ENCODE measurements around the gene FOXD1.

The FOXD1 gene

DNA sequence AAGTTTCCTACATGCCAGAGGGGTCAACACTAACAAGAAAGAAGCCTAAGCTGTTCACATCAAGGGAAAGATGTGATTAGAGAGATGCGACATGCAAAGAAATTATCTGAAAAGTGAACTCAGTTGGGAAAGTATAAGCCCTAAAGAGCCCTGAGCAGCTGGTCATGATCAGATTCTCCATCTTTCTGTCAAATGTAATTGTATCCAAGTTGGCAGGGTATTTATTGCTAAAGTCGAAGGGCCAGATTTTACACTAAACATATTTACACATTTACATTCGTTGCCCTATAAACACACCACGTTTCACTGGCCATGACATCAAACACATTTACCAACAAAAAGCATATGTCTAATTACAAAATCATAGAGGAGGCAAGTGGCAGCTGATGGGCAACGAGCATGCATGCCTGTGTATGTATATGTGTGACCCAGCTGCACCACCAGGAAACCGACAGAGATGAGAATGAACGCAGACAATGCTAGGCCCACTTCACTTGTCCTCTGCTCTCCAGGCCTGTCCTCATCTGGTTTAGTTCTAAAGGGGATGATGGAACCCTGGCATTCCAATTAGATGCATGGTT is 6.3 kb downstream of the FOXD1 start:
- DNase-seq (ENCODE audit: low spot score) = no peak
- no peak for TF ChIP-seq CTCF (IDR thresholded peaks at IDR 0.05; ENCODE audit: extremely low read depth, insufficient read depth, missing control alignments)
- in situ Hi-C loops (cut with MboI; ENCODE audit: low pct_unique_long_range_greater_than_20kb, low sequenced_read_pairs, unreplicated experiment) = no loop called here

- no peak for DNase-seq (ENCODE audit: low spot score)
- TF ChIP-seq CTCF (IDR thresholded peaks at IDR 0.05; ENCODE audit: extremely low read depth, insufficient read depth, missing control alignments) = no peak
- in situ Hi-C loops (cut with MboI; ENCODE audit: low pct_unique_long_range_greater_than_20kb, low sequenced_read_pairs, unreplicated experiment) = no loop called here
These were observed 7.2 kb downstream of the FOXD1 start for GRCh38 chr5:73441378-73441777.

DNA sequence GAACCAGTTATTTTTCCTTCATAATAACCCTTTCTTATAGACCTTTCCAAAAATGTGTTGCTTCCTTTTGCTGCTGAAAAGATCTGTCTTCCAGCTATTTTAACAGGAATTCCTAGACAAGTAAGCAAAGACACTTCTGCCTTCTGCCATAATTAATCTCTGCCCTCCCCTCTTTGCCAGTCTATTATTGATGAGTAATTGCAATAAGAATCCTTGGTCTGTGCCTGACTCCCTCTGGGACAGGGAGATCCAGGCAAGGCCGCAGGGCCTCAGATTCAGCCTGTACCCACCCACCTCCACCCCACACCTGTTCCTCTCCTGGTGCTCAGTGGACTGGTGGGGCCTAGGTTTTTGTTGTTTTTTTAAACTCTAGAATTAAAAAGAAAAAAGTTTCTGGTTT is 8.3 kb downstream of the FOXD1 start:
- no peak for TF ChIP-seq CTCF (IDR thresholded peaks at IDR 0.05; ENCODE audit: extremely low read depth, insufficient read depth, missing control alignments)
- in situ Hi-C loops (cut with MboI; ENCODE audit: low pct_unique_long_range_greater_than_20kb, low sequenced_read_pairs, unreplicated experiment) = no loop called here
- DNase-seq (ENCODE audit: low spot score) = no peak

GRCh38 chr5:73438645-73439470 is 9.7 kb downstream of the FOXD1 start:
- in situ Hi-C loops (cut with MboI; ENCODE audit: low pct_unique_long_range_greater_than_20kb, low sequenced_read_pairs, unreplicated experiment) = loop anchor here (10.0 kb wide), 1 partner anchor 134 kb away; no protein-coding TSS in a partner anchor
- no peak for TF ChIP-seq CTCF (IDR thresholded peaks at IDR 0.05; ENCODE audit: extremely low read depth, insufficient read depth, missing control alignments)
- no peak for DNase-seq (ENCODE audit: low spot score)

- in situ Hi-C loops (cut with MboI; ENCODE audit: low pct_unique_long_range_greater_than_20kb, low sequenced_read_pairs, unreplicated experiment) = loop anchor here (10.0 kb wide), 1 partner anchor 133 kb away; no protein-coding TSS in a partner anchor
- no peak for DNase-seq (ENCODE audit: low spot score)
- TF ChIP-seq CTCF (IDR thresholded peaks at IDR 0.05; ENCODE audit: extremely low read depth, insufficient read depth, missing control alignments) = no peak
These were observed 10.6 kb downstream of the FOXD1 start for GRCh38 chr5:73437777-73438644.

DNA sequence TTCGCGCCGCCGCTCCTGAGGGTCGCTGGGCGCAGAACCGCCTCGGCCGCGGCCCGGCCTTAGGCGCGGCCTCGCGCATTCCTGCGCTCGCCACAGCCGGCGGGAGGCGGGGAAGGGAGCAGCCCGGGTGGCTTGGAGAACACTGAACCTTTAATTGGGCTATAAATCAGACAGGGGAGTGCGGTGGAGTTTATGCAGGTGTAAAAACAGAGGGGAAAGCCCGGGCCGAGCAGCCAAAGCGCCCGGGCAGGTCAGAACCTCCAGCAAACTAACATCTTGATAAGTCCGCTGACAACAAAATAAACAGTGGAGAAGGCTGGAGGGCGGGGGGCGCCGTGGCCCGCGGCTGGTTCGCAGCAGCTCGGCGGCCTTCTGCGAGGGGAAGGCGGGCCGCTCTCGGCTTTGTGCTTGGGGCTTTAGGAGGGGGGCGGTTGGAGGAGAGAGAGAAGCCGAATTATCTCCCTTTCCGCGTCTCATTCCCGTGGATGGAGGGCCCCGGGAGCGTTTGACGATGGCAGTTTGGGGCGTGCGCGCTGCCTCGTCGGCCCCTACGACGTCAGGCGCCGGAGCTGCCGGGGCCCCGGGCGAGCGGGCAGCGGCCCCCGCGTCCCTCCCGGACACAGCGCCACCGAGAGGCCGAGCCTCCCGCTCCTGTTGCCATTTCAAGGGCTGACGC is 11.3 kb downstream of the FOXD1 start:
- TF ChIP-seq CTCF (IDR thresholded peaks at IDR 0.05; ENCODE audit: extremely low read depth, insufficient read depth, missing control alignments) = peak; percentile 16
- in situ Hi-C loops (cut with MboI; ENCODE audit: low pct_unique_long_range_greater_than_20kb, low sequenced_read_pairs, unreplicated experiment) = loop anchor here (10.0 kb wide), 1 partner anchor 132 kb away; no protein-coding TSS in a partner anchor
- peak; percentile 59 for DNase-seq (ENCODE audit: low spot score)
